WI38 (cell line): ENCODE data around the gene EEPD1.

ENCODE experiments used
- H3K4me3 ChIP-seq: 2 replicates; pipeline ENCODE4 v1.5.1; 2011; ENCODE audit warnings: low read depth, mild to moderate bottlenecking, control low read depth, low read length
- TF ChIP-seq, protein P1 (sequence below): IDR thresholded peaks from 2 replicates; pipeline ENCODE4 v1.5.1; 2012; ENCODE audit warnings: low read depth, mild to moderate bottlenecking, control low read depth, low read length

Gene EEPD1

DNA sequence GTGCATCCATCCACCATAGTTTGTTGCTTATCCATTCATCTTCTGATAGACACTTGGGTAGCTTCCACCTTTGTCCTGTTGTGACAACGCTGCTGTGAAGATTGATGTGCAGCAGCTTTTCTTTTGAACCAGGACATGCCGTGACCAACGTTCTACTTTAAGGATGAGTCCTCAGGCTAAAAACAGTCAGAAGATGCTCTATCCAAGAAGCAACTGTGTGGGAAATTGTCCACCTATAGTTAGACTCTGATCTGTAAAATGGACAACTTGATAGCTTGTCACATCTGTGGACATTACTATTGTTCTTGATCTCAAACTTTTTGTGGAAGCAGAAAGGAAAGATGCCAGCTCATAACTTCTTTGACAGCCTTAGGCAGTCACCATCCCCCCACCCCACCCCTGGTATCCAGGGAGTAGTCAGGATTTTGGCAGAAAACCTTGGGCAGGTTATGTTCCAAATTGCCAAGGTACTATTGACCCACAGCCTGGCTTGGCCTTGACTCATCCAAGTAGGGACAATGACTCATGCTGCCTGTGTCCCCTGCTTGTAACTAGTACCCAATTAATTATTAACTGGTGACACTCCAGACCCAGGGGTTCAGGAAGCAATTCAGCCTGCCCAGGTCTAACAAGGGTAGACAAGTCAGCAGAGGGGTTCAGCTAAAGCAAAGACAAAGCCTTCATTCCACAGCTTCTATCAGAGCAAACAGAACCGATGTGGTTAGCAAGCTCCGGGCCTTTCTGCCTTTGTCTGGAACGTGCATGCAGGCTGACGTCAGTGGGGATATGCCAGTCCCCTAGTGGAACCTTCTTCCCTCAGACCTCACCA is 137.0 kb downstream of the EEPD1 start:
- TF ChIP-seq, protein P1, sequence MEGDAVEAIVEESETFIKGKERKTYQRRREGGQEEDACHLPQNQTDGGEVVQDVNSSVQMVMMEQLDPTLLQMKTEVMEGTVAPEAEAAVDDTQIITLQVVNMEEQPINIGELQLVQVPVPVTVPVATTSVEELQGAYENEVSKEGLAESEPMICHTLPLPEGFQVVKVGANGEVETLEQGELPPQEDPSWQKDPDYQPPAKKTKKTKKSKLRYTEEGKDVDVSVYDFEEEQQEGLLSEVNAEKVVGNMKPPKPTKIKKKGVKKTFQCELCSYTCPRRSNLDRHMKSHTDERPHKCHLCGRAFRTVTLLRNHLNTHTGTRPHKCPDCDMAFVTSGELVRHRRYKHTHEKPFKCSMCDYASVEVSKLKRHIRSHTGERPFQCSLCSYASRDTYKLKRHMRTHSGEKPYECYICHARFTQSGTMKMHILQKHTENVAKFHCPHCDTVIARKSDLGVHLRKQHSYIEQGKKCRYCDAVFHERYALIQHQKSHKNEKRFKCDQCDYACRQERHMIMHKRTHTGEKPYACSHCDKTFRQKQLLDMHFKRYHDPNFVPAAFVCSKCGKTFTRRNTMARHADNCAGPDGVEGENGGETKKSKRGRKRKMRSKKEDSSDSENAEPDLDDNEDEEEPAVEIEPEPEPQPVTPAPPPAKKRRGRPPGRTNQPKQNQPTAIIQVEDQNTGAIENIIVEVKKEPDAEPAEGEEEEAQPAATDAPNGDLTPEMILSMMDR, result no peak
- H3K4me3 ChIP-seq, result no peak overlapping the region

DNA sequence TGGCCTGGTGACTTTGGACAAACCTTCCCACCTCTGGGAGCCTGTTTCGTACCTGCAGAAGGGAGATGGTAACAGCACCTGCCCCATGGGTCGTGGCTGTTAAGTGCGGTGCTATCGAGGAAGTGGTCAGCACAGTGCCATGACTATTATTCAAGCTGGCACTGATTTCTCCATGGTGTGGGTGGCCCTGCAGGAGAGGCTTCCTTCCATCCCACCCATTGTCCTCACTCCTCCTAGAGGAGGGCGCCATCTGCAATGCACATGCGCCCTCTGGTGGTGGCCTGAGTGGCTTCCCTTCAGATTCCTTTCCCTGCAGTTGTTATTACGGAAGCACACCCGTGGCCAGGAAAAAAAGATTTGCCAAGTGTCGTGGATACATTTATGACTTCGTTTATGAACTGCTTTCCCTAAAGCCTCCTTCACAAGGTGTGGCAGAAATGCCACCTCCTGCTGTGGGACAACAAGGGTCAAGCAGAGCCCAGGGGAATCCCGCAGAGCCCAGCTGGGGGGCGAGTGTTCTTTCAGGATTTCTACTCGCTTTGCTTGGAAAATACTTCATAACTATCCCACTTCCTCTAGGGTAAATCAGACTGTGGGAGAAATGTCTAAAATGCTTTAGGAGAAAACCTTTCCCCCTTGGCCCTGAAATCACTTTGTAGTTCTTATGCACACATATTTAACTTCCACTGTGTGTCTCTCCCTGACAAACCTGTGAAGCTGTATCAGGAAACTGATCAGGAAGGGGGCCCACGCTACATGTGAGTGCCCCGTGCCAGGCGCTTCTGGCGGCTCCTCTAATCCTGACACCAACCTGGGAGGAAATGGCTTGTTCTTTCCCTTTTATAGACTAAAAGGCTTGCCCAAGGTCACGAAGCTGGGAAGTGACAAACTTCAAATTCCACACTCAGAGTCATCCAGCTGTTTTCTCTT is 138.6 kb downstream of the EEPD1 start:
- TF ChIP-seq, protein P1, result peak; percentile 79
- peak overlapping the region; percentile 40 for H3K4me3 ChIP-seq

DNA sequence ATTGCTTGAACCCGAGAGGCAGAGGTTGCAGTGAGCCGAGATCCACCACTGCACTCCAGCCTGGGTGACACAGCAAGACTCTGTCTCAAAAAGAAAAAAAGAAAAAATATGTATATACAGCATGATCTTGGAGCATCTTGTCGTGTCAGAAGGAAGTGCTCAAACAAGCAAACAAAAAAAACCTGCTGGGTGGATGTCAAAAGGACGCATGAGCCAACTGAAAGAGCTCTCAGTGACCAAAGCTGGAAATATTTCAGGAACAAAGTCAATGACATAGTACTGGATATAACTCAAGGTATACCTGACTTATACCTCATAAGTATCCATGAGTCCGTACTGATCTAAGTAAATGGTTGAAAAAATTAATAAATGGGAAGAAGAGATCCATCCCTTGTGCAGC is 142.0 kb downstream of the EEPD1 start:
- H3K4me3 ChIP-seq, result no peak overlapping the region
- TF ChIP-seq, protein P1, result no peak

- TF ChIP-seq, protein P1, result no peak
- H3K4me3 ChIP-seq, result no peak overlapping the region
Observed at GRCh38 chr7:36296284-36296683, 143.2 kb downstream of the EEPD1 start.

GRCh38 chr7:36297364-36298009 is 144.4 kb downstream of the EEPD1 start:
- no peak overlapping the region for H3K4me3 ChIP-seq
- TF ChIP-seq, protein P1, result no peak

DNA sequence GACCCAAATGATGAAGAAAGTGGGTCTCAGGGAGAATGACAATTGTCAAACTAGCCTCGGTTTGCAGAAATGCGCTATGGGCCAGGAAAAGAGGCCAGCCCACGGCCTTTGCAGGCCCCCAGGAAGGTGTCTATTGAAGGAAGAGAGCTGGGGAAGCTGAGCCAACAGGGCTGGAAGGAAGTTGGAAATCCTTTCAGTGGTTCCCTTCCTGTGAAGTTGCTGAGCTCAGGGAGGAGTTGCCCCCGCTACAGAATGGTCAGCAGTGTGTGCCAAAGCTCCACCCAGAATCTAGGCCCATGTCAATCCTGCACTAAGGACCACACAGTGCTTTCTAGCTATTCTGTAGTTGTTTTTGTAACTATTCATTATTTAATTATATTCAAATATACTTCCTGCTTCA is 145.1 kb downstream of the EEPD1 start:
- TF ChIP-seq, protein P1, result no peak
- H3K4me3 ChIP-seq, result no peak overlapping the region
